Measurements from ENCODE around the gene WDFY4.

WDFY4 gene

GRCh38 chr10:48794074-48794473, 109.4 kb downstream of the WDFY4 start:
- no peak for DNase-seq (ENCODE audit: low read depth)

GRCh38 chr10:48796713-48797245, 112.1 kb downstream of the WDFY4 start:
- no peak for DNase-seq (ENCODE audit: low read depth)

- no peak for DNase-seq (ENCODE audit: low read depth)
Measured at GRCh38 chr10:48797830-48798229, 113.2 kb downstream of the WDFY4 start.

- peak; percentile 6 for DNase-seq (ENCODE audit: low read depth)
Measured at GRCh38 chr10:48798481-48799254, 114.0 kb downstream of the WDFY4 start.

- no peak for DNase-seq (ENCODE audit: low read depth)
Measured at GRCh38 chr10:48799341-48800006, 114.8 kb downstream of the WDFY4 start.

- no peak for DNase-seq (ENCODE audit: low read depth)
Measured at GRCh38 chr10:48800007-48800675, 115.5 kb downstream of the WDFY4 start.

- DNase-seq (ENCODE audit: low read depth), result no peak
Measured at GRCh38 chr10:48801001-48801421, 116.3 kb downstream of the WDFY4 start.

GRCh38 chr10:48802611-48803071, 118.0 kb downstream of the WDFY4 start:
- DNase-seq (ENCODE audit: low read depth), result no peak

GRCh38 chr10:48803801-48804584, 119.3 kb downstream of the WDFY4 start:
- DNase-seq (ENCODE audit: low read depth), result no peak

GRCh38 chr10:48804740-48805182, 120.1 kb downstream of the WDFY4 start:
- DNase-seq (ENCODE audit: low read depth), result no peak

- no peak for DNase-seq (ENCODE audit: low read depth)
Measured at GRCh38 chr10:48805411-48805810, 120.7 kb downstream of the WDFY4 start.

- DNase-seq (ENCODE audit: low read depth), result no peak
Measured at GRCh38 chr10:48805848-48806247, 121.2 kb downstream of the WDFY4 start.

- no peak for DNase-seq (ENCODE audit: low read depth)
Measured at GRCh38 chr10:48806342-48806741, 121.7 kb downstream of the WDFY4 start.

GRCh38 chr10:48807791-48808470, 123.3 kb downstream of the WDFY4 start:
- DNase-seq (ENCODE audit: low read depth), result no peak

- DNase-seq (ENCODE audit: low read depth), result no peak
Measured at GRCh38 chr10:48809261-48809660, 124.6 kb downstream of the WDFY4 start.

GRCh38 chr10:48811461-48811860, 126.8 kb downstream of the WDFY4 start:
- no peak for DNase-seq (ENCODE audit: low read depth)

GRCh38 chr10:48811917-48812316, 127.2 kb downstream of the WDFY4 start:
- DNase-seq (ENCODE audit: low read depth), result no peak

GRCh38 chr10:48813291-48813690, 128.6 kb downstream of the WDFY4 start:
- no peak for DNase-seq (ENCODE audit: low read depth)

- DNase-seq (ENCODE audit: low read depth), result no peak
Measured at GRCh38 chr10:48813825-48814224, 129.2 kb downstream of the WDFY4 start.

GRCh38 chr10:48814933-48815332, 130.3 kb downstream of the WDFY4 start:
- DNase-seq (ENCODE audit: low read depth), result no peak

- DNase-seq (ENCODE audit: low read depth), result no peak
Measured at GRCh38 chr10:48817141-48817540, 132.5 kb downstream of the WDFY4 start.
